ENCODE measurements around the gene DAGLA.

Gene DAGLA

DNA sequence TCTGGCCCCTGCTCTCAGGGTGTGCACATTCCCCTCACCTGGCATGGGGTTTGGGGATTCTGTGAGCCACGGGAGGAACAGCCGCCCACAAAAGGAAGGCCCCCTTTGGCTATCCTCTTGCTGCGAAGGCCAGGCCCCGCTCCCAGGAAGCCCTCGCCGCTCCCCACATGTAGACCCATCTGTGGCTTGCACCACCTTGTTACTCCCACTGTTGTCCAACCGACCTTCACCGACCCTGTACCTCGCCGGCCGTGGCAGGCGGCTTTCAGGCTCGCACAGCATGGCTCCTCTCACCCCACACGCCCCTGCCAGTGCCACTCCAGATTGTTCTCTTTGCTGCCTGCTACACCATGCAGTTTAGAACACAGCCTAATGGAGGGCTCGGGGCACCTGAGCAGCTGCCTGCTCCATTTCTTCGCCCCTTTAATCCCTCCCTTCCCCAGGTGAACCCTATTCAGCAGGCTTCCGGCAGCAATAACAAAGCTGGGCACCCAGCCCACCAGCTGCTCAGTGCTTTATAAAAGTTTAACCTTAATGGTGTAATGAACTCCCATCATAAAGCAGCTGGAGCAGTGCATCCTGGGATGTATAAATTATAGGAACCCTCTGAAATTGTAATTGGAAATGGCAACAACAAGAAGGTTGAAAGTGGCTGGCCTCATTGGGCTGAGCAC lies 10.7 kb downstream of the DAGLA start:
- no peak for DNase-seq

DNA sequence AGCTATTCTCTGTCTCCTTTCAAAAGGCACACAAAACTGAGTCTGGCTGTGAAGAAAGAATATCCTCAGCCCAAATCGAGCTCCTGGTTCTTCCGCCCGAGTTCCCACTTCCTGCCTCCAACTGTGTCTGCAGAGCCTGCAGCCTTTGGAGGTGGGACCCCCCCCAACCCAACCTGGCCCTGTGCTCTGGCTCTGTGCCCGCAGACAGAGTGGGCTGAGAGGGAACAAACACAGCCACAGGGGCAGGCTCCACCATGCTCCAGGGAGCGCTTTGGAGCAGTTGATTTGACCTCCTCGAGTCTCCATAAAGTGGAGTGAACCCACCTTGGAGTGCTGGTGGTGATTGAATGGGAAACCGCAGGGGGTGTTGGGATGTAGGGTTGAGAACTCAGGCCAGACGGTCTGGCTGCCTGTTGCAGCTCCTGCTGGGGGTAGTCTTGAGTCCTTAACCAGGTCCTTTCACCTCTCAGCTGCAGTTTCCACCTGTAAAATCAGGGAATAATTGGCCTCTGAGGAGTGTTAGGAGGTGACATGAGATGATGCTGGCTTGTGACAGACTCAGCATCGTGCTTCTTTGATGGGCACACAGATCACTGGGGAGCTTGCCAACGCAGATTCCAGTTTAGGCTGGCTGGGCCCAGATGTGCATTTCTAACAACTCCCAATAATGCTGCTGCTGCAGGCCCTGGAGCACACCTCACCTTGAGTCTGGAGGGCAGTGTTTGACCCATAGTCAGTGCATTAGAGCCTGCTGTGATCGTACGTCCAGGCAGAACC lies 11.4 kb downstream of the DAGLA start:
- DNase-seq, result no peak

DNA sequence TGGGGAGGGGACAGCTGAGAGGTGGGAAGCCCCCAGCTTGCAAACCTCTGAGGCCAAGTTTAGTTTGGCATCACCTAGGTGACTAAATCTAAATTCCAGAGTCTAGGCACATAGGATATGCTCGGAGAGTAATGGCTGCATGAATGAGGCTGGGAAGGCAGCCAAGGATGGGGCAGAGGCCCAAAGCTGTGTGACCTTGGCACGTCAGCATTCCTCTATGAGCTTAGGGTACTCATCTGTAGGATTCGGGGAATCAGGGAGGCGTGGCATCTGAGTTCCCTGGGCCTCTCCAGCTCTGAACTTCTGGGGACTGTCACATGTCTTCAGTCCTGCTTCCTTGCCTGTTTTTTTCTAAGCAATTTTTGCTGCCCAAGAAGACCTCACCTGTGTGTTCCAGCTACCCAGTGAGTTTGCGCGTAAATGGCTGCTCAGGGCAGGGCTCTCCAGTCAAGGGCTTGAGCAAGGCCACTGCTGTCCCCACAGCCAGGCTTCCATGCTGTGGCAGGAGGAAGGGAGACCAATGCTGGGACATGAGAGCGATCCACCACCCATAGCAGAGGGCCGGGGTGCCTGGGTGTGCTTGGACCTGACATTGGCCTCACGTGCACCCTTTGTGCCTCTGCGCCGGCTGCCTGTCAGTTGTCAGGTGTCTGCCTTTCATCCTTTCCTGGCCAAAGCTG lies 13.9 kb downstream of the DAGLA start:
- DNase-seq, result no peak

DNA sequence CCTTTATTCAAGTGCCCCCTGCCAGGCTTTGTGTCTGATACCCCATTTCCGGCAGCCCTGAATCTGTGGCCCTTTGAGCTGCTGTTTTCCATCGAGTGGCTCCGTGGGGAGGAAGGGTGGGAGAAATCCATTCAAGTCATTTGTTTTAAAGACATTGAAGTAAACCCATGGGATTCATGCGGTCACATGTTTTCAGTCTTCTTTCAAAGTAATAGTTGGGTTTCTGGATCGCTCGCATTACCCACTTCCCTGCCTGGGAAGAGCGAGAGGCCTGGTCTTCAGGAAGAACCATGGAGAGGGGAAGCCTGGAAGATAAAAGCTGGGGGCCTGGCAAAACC lies 14.4 kb downstream of the DAGLA start:
- no peak for DNase-seq

DNA sequence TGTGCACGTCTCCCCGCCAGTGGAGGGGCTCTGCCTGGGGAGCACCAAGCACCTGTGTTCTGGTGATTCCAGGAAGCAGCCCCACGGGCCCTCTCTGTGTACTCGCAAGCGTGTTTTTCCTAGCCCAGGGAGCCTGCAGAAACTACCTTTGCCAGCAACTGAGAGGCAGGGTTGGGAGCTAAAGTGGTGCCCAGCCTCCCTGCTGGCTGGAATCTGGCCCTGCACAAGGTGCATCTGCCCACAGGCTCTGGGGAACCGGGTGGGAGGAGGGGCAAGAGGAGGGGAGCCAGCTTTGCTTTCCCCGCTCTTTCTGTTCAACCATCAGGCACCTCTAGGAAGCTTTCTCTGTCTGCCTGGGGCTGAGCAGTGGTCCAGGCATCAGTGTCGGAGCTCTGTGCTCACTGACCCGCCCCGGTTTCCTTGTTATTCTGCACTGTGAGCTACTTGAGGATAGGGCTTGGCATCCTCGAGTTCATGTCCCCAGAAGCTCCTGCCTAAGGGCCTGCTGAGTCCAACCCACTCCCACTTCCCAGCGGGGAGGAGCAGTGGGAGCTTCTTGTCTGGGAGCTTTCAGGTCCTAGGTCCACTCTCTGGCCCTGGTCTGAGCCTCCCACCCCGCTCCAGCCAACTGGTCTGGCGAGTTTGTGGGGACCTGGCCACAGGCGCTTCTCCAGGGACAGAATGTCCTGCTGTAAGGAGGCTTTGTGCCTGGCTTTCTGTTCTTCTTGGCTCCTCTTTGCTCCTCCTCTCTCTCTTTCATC lies 14.9 kb downstream of the DAGLA start:
- DNase-seq, result no peak

DNA sequence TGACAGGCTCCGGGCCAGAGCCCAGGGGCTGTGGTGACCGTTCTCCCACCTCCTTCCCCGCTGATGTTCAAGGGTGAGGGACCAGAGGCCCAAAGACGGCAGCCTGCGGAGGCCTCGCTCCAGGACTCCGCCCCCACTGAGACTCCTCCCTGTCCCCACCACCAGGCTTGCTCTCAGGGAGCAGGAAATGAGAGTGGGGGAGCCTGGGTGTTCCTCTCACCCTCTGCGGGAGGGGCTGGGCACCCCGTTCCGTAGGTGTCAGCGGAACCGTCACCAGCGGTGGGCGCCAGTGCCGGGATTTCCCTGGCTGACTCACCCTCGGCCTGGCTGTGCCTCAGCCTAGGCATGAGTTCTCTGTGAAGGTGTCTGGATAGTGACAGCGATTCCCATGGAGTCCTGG lies 15.7 kb downstream of the DAGLA start:
- DNase-seq, result peak; percentile 94 to 98

DNA sequence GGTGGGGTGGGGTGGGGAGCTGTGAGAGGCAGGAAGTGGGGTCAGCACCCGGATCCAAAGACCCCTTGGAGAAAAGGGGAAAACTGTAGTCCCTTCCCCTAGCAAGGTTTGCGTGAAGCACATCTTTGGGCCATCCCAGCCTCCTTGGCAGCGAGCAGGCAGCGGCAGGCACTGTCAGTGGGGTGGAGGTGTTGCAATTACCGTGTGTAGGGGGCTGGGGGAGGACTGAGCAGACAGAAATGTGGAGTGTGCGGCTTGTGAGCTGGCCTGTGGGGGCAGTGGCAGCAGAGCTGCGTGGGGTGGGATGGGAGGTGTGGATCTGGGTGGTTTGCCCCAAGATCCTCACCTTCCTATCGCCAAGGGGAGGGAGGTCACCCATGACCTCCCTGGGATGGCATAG lies 16.4 kb downstream of the DAGLA start:
- peak in 1 of 2 donors; percentile 65 for DNase-seq

DNA sequence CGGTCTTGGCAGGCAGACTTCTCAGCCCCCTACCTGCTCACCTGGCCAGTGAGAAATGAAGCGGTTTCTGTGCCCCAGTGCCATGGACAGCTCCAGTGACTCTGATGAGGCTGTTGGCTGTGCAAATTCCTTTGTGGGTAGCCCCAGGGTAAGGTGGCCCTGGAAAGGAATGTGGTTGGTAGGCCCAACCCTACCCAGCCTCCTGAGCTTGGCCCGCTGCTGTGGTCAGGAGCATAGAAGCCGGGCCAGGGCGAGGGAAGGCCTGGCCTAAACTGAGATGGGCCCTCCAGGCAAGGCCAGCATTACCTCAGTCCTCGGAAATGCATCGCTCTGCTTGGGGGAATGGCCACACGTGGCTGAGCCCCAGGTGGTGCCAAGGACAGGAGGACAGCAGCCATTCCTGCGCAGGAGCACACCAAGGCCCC lies 16.9 kb downstream of the DAGLA start:
- DNase-seq, result no peak

DNA sequence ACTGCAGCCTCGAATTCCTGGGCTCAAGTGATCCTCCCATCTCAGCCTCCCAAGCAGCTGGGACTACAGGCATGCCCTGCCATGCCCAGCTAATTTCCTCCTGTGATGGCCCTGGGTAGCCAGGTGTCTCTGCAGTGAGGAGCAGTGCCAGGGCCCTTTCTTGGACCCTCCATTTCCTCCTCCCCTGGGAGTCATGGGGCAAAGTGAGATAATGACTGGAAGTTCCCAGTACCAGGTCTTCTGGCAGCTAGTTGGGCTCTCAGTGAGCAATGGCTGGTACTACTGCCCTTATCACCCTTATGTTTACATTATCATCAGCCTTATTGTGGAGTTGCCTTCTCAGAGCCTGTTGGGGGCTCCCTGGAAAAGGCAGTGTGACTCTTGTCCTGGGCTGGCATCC lies 17.6 kb downstream of the DAGLA start:
- no peak for DNase-seq

DNA sequence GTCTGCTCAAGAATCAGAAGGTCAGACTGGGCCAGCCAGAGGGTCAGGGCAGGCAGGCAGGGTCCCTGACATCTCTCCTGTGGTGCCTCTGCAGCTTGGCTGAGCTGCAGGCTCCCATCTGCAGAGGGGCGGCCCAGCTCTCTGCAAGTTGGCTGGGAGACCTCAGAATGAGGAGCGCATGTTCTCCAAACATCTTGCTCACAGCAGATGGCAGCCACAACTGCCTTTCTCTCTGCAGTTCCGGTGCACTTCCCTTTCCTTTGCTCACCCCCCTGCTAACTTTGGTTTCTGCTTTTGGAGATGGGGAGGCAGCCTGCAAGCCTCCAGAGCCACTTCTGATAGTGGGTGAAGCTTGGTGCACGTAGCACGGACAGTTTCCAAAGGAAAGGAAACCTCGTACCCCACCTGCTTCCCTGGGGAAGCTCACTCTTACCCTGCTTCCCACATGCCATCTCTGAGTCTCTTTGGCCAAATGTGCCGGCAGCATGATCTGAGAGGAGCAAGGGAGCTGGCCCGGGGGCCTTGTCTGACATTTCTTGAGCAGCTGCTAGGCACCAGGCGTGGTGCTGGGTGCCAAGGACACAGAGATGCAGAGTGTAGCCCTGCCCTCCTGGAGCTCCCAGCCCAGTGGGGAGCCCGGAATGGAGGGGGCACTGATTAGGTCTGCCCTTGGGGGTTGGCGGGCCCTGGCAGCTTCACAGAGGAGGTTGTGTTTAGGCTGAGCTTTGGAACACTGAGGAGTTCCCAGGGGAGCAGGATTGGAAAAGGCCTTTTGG lies 18.2 kb downstream of the DAGLA start:
- peak; percentile 66 to 78 for DNase-seq

DNA sequence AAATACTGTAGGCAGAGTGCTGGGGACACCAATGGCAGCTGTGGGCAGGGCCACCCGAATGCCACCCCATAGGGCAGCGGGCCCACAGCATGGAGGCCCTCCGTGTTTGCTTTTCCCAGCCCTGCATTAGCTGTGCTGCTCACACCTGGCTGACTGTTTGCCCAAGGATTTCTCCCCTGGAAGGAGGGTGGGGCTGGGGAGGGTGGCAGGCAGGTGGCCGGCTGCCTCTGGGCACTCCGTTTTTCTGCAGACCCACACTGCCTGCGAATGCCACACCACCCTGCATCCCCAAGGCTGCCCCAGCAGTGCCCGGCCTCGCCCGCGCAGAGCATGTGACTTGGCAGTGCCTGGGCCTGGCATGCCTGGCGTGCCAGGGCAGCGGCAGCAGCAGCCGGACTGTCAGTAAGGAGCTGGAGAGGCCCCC lies 19.6 kb downstream of the DAGLA start:
- DNase-seq, result no peak

DNA sequence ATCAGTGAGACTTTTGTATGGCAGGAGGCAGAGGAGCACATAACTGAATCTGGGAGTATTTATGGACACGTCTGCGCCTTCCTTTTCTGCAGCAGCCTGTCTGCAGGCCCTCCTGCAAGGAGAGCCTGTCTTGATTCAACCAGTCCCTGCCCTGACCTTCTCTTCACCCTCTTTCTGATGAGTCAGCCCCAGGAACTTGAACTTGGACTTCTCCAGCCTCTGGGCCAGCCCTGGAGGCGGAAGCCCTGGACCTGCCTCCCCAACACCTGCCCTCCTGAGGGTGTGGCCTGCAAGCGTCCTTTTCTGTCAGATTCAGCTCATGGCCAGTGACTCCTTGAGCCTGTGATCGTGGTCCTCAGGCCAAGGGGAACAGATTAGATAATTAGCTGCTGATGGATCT lies 20.0 kb downstream of the DAGLA start:
- DNase-seq, result peak; percentile 61 to 72

DNA sequence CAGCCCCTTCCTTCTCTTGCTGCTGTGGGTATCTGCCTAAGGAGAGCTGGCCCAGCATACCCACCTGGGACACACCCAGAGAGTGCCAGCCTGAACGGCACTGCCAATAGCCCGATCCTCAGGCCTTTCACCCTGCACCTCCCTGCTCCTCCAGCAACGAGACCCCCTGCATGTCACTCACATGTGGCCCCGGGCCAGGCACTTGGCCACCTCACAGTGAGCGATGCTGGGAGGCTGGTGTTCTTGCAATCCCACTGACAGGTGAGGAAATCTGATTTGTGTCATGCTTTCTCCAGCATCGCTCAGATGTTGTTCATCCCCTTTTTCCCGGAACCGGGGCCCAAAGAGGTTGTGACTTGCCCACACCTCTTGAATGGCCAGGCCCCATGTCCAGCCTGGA lies 20.5 kb downstream of the DAGLA start:
- no peak for DNase-seq

DNA sequence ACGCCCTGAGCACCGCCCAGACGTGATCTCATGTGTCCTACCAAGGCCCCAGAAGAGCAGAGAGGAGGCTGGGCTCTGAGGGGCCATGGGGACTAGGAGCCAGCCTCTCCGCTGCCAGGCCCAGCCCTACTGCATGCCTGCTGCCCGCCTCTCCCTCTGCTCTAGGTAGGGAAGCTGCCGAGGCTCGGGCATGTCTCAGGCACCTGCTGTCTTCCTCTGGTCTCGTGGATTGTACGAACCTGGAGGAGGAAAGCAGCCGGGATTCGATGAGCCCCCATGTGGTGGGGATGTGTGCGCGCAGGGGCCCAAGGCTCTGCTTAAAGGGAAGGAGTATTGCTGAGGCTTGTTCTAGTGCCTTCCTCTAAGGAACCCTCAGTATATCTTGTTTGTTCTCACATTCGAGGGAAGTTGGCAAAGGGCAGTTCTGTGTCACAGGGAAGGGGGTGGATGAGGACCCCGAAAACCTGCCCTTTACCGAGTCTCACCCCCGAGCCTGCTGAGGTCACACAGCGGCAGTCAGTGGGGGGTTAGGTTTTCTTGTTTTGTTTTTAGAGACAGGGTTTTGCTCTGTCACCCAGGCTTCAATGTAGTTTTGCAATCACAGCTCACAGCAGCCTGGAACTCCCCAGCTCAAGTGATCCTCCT lies 21.2 kb downstream of the DAGLA start:
- DNase-seq, result peak; percentile 76 to 89

DNA sequence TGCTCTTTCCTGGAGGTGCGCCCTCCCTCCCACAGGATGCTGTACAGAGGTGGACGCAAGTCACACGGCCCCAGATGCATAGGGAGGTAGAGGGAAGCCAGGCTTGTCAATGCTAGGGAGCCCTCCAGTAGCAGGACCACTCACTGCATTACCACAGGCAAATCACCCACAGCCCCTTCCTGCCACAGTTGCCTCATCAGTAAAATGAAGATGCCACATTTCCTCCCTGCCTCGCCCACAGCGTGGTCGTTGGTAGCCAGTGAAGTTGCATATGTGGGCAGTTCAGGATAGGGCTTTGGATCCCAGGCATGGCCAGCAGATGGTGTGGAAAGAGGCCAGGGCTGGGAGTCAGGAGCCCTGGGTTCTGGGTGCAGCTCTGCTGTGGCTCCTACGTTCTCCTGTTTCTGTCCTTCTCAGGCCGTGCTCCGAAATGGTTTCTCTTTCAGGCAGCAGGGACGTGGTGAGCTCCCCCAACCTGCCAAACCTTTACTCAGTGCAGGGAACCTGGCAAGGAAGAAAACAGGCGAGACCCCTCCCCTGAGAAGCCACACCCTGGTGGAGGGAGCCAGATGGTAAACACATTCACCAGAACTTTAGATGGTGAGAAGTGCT lies 22.6 kb downstream of the DAGLA start:
- peak; percentile 44 to 57 for DNase-seq

DNA sequence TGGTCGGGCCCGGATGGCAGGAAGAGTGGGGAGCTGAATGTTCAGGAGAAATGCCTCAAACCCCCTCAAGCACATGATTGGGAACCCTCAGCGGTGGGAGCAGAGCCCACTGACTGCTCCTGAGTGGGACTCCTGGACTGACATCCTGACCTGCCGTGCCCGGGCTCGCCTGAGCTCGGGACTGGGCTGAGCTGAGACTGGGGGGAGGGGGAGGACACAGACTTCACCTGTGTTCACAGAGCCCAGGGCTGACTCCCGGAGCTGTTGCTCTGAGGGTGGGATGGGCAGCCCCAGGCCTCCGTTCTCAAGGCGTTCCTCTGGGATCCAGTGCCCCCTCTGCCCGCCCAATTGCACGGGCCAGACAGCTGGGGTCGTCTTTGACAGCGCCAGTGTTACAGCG lies 24.6 kb downstream of the DAGLA start:
- no peak for DNase-seq

DNA sequence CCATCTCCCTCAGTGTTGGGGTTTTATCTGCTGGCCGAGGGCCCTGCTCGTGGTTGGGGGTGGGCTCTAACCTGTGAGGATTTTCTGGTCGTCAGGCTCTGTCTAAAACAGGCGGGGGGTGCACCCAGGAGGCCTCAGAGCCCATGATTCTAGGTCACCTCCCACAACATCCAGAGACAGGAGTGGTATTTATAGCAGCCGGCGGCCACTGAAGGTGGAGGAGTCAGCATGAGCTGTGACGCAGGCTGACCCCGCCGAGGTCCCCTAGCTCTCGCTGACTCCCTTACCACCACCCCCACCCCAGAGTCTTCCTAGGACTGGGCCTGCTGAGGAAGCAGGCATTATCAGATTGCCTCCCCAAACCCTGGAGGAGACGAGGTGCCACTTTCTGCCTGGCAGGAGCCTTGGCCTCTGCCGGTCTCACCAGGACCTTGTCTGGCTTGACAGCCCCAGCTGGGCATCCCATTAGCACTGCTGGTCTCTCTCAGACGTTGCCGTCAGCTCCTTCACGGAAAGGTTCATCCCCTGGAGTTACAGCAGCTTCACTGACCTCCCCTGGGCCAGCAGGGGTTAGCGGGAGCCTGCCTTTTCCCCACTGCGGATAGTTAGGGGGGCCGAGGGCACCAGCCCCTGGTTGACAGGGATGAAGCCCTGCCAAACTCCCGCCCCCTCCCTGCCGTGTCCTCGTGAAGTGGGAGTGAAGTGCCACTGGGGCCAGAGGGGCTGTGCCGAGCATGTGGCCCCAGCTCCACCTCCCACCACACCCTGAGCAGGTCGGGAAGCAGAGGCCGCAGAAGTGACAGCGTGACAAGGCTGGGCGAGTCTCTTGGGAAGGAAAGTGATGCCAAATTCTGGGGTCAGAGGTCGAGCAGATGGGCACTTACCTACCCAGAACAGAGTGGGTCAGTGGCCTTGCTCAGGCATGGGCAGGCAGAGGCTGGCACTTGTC lies 26.5 kb downstream of the DAGLA start:
- no peak for DNase-seq

DNA sequence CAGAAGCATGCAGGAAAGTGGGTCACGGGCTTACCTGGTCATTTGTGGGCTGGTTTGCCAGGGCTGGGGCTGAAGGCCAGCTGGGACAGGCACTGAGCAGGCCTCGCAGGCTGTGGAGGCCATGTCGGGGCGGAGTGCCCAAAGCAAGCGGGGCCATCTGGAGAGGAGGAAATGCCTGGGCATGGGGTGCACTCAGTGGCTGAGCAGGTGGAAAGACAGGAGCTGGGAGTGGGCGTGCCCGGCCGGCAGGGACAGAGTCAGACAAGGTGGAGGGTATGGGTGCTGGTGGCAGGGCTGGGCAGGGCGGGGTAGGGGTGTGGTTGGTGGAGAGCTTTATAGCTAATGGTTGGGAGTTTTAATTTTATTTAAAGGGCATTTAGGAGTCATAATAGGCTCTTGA lies 27.4 kb downstream of the DAGLA start:
- DNase-seq, result no peak

DNA sequence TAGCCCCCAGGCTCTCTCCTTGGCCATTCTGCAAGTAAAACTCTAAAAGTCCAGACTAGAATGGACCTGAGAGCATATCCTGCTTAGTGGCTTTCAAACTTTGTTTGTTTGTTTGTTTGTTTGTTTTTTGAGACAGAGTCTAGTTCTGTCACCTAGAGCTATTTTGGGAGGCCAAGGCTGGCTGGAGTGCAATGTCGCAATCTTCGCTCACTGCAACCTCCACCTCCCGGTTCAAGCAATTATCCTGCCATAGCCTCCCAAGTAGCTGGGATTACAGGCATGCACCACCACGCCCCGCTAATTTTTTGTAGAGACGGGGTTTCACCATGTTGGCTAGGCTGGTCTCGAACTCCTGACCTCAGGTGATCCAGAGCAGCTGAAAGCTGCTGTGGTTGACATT lies 28.9 kb downstream of the DAGLA start:
- no peak for DNase-seq

DNA sequence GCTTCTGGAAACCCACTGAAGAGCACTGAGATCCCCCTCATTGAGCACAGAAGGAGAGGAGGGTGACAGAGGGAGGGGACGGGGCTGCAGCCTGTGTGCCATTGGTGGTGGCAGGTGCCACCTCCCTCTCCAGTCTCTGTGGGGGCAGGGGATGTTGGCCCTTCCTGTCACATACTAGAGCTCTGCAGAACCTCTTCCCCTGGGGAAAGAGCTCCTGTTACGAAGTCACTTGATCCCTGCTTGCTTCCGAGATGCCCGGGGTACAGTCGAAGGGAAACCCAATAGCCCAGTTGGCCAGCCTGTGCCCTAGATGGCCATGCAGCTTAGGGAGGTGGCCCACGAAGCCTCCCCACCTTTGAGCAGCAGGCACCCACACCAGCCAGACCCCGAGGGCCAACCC lies 29.4 kb downstream of the DAGLA start:
- no peak for DNase-seq
